Measurements from ENCODE around the gene SOBP. TPM values are rescaled to one million over a fixed set of nuclear protein-coding genes. Genes with fewer than 3 reads are reported as not detected.

SOBP gene
- total and polyA plus RNA-seq, 2 donors (not counting 3 experiments of a cell fraction or from before 2014, with no cell fraction given) = 0.35 to 6.6 TPM

GRCh38 chr6:107628878-107629277 lies 139.0 kb downstream of the SOBP start:
- peaks cover 7% of the 10 kb centered on the region for H3K4me1 ChIP-seq (ENCODE audit: control insufficient read depth, extremely low read depth, insufficient read depth, low read length)
- H3K79me2 ChIP-seq (ENCODE audit: control insufficient read depth, insufficient read depth, low read length) = no peaks in the 10 kb centered on the region
- ChIA-PET CTCF (interaction anchor here (1.0 to 1.5 kb wide), 4 partner anchors 7 to 29 kb away, joined by 3 to 4 read pairs (median 3); no protein-coding TSS in a partner anchor), POLR2A (no interaction called here)
- no peaks in the 10 kb centered on the region for H4K20me1 ChIP-seq (replicated peaks; ENCODE audit: control insufficient read depth, extremely low read depth, insufficient read depth, low read length)
- TF ChIP-seq GATA2 (IDR thresholded peaks at IDR 0.05; ENCODE audit: insufficient read depth, insufficient read length, low read depth, low read length) (no peak), POLR2AphosphoS5 (IDR thresholded peaks at IDR 0.05; ENCODE audit: insufficient read depth, low read depth, low read length) (no peak), EZH2 (IDR thresholded peaks at IDR 0.05; ENCODE audit: borderline replicate concordance, low read depth, low read length, severe bottlenecking) (no peak), POLR2A (IDR thresholded peaks at IDR 0.05; ENCODE audit: low read depth, low read length) (no peak), MYC (IDR thresholded peaks at IDR 0.05; ENCODE audit: low read depth, low read length) (no peak), JUN (IDR thresholded peaks at IDR 0.05; ENCODE audit: borderline replicate concordance, insufficient read depth, insufficient read length, low read depth) (no peak), FOS (IDR thresholded peaks at IDR 0.05; ENCODE audit: borderline replicate concordance, insufficient read depth, low read length) (no peak)
- TF ChIP-seq, protein P1, sequence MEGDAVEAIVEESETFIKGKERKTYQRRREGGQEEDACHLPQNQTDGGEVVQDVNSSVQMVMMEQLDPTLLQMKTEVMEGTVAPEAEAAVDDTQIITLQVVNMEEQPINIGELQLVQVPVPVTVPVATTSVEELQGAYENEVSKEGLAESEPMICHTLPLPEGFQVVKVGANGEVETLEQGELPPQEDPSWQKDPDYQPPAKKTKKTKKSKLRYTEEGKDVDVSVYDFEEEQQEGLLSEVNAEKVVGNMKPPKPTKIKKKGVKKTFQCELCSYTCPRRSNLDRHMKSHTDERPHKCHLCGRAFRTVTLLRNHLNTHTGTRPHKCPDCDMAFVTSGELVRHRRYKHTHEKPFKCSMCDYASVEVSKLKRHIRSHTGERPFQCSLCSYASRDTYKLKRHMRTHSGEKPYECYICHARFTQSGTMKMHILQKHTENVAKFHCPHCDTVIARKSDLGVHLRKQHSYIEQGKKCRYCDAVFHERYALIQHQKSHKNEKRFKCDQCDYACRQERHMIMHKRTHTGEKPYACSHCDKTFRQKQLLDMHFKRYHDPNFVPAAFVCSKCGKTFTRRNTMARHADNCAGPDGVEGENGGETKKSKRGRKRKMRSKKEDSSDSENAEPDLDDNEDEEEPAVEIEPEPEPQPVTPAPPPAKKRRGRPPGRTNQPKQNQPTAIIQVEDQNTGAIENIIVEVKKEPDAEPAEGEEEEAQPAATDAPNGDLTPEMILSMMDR (IDR thresholded peaks at IDR 0.05; ENCODE audit: extremely low read depth in 1 of 2, insufficient read depth in 1 of 2, low read depth in 1 of 2, low read length in 2 of 2) = no peak
- TF ChIP-seq, protein P2, sequence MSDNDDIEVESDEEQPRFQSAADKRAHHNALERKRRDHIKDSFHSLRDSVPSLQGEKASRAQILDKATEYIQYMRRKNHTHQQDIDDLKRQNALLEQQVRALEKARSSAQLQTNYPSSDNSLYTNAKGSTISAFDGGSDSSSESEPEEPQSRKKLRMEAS (IDR thresholded peaks at IDR 0.05; ENCODE audit: insufficient read depth, insufficient read length) = no peak
- no peaks in the 10 kb centered on the region for H3K9me1 ChIP-seq (replicated peaks; ENCODE audit: control insufficient read depth, extremely low read depth, insufficient read depth, low read length)
- DNase-seq (ENCODE audit: low read depth, low spot score) (no peak), FAIRE-seq (no peak)
- H3K27ac ChIP-seq (ENCODE audit: insufficient read depth, low read depth, low read length) = no peak overlapping the region
- H3K27me3 ChIP-seq (ENCODE audit: control insufficient read depth in 2 of 2, insufficient read depth in 2 of 2, low read length in 2 of 2) = peaks cover 0 to 6% of the 10 kb centered on the region in 2 experiments
- H3K9me3 ChIP-seq (replicated peaks; ENCODE audit: control insufficient read depth, insufficient read depth, low read length) = no peaks in the 10 kb centered on the region
- intact Hi-C loops (cut with micrococcal nuclease) (no loop called here), dilution Hi-C loops (cut with MboI; ENCODE audit: extremely low pct_ligation_motif_present, low sequenced_read_pairs) (no loop called here)
- no peak overlapping the region for H3K4me2 ChIP-seq (ENCODE audit: insufficient read depth, low read length)
- H3K9ac ChIP-seq (replicated peaks; ENCODE audit: extremely low read depth, insufficient read depth, low read length) = no peak overlapping the region
- no peaks in the 10 kb centered on the region for H3K36me3 ChIP-seq (ENCODE audit: control insufficient read depth in 2 of 2, extremely low read depth in 1 of 2, insufficient read depth in 2 of 2, low read length in 2 of 2)
- no TSS peak for BruUV-seq (replicated peaks)
- no peak overlapping the region for H2AFZ ChIP-seq (ENCODE audit: low read depth, low read length)
- no peak overlapping the region for H3K4me3 ChIP-seq (replicated peaks in 1 of 3; ENCODE audit: insufficient read depth in 1 of 3, low read depth in 1 of 3, low read length in 3 of 3)
